NCI-H1436 (cell line): ENCODE data around the gene TNFRSF4.
A peak's percentile ranks its signal among the peaks of the same experiment; 100 is the strongest.

Experiments
- DNase-seq: peaks from one replicate; lab custom pipeline; 2025; lab: John Stamatoyannopoulos, UW

The TNFRSF4 gene

GRCh38 chr1:1182491-1183220 lies 31.3 kb downstream of the TNFRSF4 start:
- DNase-seq: no peak

- DNase-seq: no peak
Observed at GRCh38 chr1:1181938-1182410, 32.0 kb downstream of the TNFRSF4 start.

GRCh38 chr1:1181129-1181937 lies 32.6 kb downstream of the TNFRSF4 start:
- no peak for DNase-seq

GRCh38 chr1:1179983-1180861 lies 33.7 kb downstream of the TNFRSF4 start:
- DNase-seq: no peak

- DNase-seq: no peak
Observed at GRCh38 chr1:1179346-1179982, 34.5 kb downstream of the TNFRSF4 start.

GRCh38 chr1:1178794-1179331 lies 35.1 kb downstream of the TNFRSF4 start:
- no peak for DNase-seq

- no peak for DNase-seq
Observed at GRCh38 chr1:1177452-1178206, 36.3 kb downstream of the TNFRSF4 start.

GRCh38 chr1:1176931-1177330 lies 37.0 kb downstream of the TNFRSF4 start:
- no peak for DNase-seq

- peak; percentile 38 for DNase-seq
Observed at GRCh38 chr1:1176063-1176761, 37.7 kb downstream of the TNFRSF4 start.

GRCh38 chr1:1175221-1176062 lies 38.5 kb downstream of the TNFRSF4 start:
- DNase-seq: peak; percentile 54

- no peak for DNase-seq
Observed at GRCh38 chr1:1173793-1174415, 40.0 kb downstream of the TNFRSF4 start, which contains the start of gene TTLL10. Gene TTLL10 (plus strand): TSS chr1:1173880. CDS start chr1:1179216, 5,336 bp downstream.

GRCh38 chr1:1173061-1173792 lies 40.7 kb downstream of the TNFRSF4 start:
- DNase-seq: no peak

GRCh38 chr1:1171546-1172340 lies 42.2 kb downstream of the TNFRSF4 start:
- DNase-seq: no peak

GRCh38 chr1:1171161-1171545 lies 42.8 kb downstream of the TNFRSF4 start:
- DNase-seq: no peak

- no peak for DNase-seq
Observed at GRCh38 chr1:1170215-1171091, 43.5 kb downstream of the TNFRSF4 start.
